K562 (cell line): ENCODE data around the gene TFAM. TPM values are rescaled to one million over a fixed set of nuclear protein-coding genes. Genes with fewer than 3 reads are reported as not detected.
A peak's percentile ranks its signal among the peaks of the same experiment; 100 is the strongest.

Source experiments
- ATAC-seq: fragments of 200-7000 bp; cut with Tn5 transposase; 3 replicates; pipeline ENCODE4 v1.9.1; 2020; ENCODE audit warnings: moderate library complexity
- BruUV-seq: library from RNA; stranded (reverse); fragments of 400-500 nt; replicated peaks from 2 replicates; lab custom pipeline; 2021; lab: Mats Ljungman, UMichigan
- CTCF ChIA-PET: fragments of 300-600 bp; formaldehyde crosslinking; extraction: SDS; loops from one replicate; lab custom pipeline; 2021; ENCODE audit warnings: low intra/inter-chr PET ratio; lab: Yijun Ruan, JAX
- POLR2A ChIA-PET: fragments of 300-600, 350-650 bp; sonication (Branson Sonifier 250); formaldehyde crosslinking; extraction: SDS; loops from one replicate; lab custom pipeline; 2021; ENCODE audit warnings: antibody characterized with exemption, inconsistent platforms; lab: Yijun Ruan, JAX
- DNase-seq, 4 experiments: peaks; one replicate each; pipeline versions ENCODE4 v3.0.0 to v3.0.0-alpha.2; 2011 to 2018; ENCODE audit warnings: low spot score in 3 of 4, mixed read lengths in 3 of 4; ENCODE audit errors: extremely low read depth in 1 of 4
- FAIRE-seq: peaks from 2 replicates; lab custom pipeline; 2011; peaks lifted over from hg19 to GRCh38; lab: Jason Lieb, UNC
- H2AFZ ChIP-seq: 2 replicates; pipeline ENCODE4 v1.6.0; 2011; ENCODE audit warnings: low read depth, low read length, control low read depth, inconsistent platforms
- H3K27ac ChIP-seq: fragments of 200-600 bp; 3 replicates; pipeline ENCODE4 v1.8.0; 2011; ENCODE audit warnings: low read depth, mild to moderate bottlenecking, control low read depth, inconsistent platforms, low read length, moderate library complexity, mixed read lengths; ENCODE audit errors: extremely low read depth
- H3K27me3 ChIP-seq, 2 experiments: fragments of 300-600 bp in 1 of 2; 2 replicates in 1 of 2; 3 replicates in 1 of 2; pipeline versions ENCODE4 v1.6.0 to v1.8.0; 2011; ENCODE audit warnings: inconsistent platforms in 2 of 2, low read length in 2 of 2, mild to moderate bottlenecking in 1 of 2, mixed read lengths in 1 of 2, moderate library complexity in 1 of 2; ENCODE audit not compliant: control insufficient read depth in 2 of 2, insufficient read depth in 2 of 2
- H3K36me3 ChIP-seq: fragments of 300-600 bp; 3 replicates; pipeline ENCODE4 v1.8.0; 2011; ENCODE audit warnings: mild to moderate bottlenecking, low read length, inconsistent platforms; ENCODE audit not compliant: control insufficient read depth, insufficient read depth
- H3K4me1 ChIP-seq, 2 experiments: fragments of 200-600 bp in 1 of 2; replicated peaks in 1 of 2; 2 replicates in 1 of 2; 3 replicates in 1 of 2; pipeline versions ENCODE4 v1.5.1 to v1.8.0; 2011; ENCODE audit warnings: inconsistent platforms in 2 of 2, low read length in 2 of 2, mild to moderate bottlenecking in 1 of 2, mixed read lengths in 1 of 2, moderate library complexity in 1 of 2; ENCODE audit not compliant: control insufficient read depth in 2 of 2, insufficient read depth in 2 of 2
- H3K4me2 ChIP-seq: 2 replicates; pipeline ENCODE4 v1.6.1; 2011; ENCODE audit warnings: low read length, control low read depth, inconsistent platforms, mixed read lengths; ENCODE audit not compliant: insufficient read depth
- H3K4me3 ChIP-seq: fragments of 200-600 bp; sonication (generic), shearing (Covaris generic); 2 replicates; pipeline ENCODE4 v1.5.1; 2016; ENCODE audit warnings: control low read depth, inconsistent platforms
- H3K79me2 ChIP-seq: fragments of 200-600 bp; 3 replicates; pipeline ENCODE4 v1.8.0; 2011; ENCODE audit warnings: low read length, inconsistent platforms; ENCODE audit not compliant: control insufficient read depth, insufficient read depth
- H3K9ac ChIP-seq, 2 experiments: 2 replicates each; pipeline versions ENCODE4 v1.6.0 to v1.6.1; 2011; ENCODE audit warnings: low read depth in 2 of 2, low read length in 2 of 2, control low read depth in 1 of 2, inconsistent platforms in 1 of 2, mild to moderate bottlenecking in 1 of 2, mixed read lengths in 1 of 2; ENCODE audit not compliant: insufficient read depth in 1 of 2
- H3K9me1 ChIP-seq: one replicate; pipeline ENCODE4 v1.6.0; 2011; ENCODE audit warnings: inconsistent platforms, mild to moderate bottlenecking, low read length, moderate library complexity; ENCODE audit not compliant: control insufficient read depth, insufficient read depth
- H3K9me3 ChIP-seq: replicated peaks from 2 replicates; pipeline ENCODE4 v1.5.1; 2011; ENCODE audit warnings: low read depth, low read length, inconsistent platforms; ENCODE audit not compliant: control insufficient read depth, insufficient read depth
- H4K20me1 ChIP-seq: replicated peaks from 2 replicates; pipeline ENCODE4 v1.6.1; 2011; ENCODE audit warnings: low read length, inconsistent platforms, mixed read lengths; ENCODE audit not compliant: control insufficient read depth, insufficient read depth
- ARID2 ChIP-seq: fragments of 450-650 bp; IDR thresholded peaks from 2 replicates; pipeline ENCODE4 v1.6.1; 2017; ENCODE audit warnings: antibody characterized with exemption, mild to moderate bottlenecking
- EP300 ChIP-seq: IDR thresholded peaks from 2 replicates; pipeline ENCODE4 v1.6.1; 2012; ENCODE audit warnings: low read length, improper control_type of control experiment
- ETV5 ChIP-seq: sonication (generic); formaldehyde crosslinking; IDR thresholded peaks from 2 replicates; pipeline ENCODE4 v1.4.0; 2020; ENCODE audit warnings: low read depth, mild to moderate bottlenecking, missing genetic modification reagents
- FOSL1 ChIP-seq: fragments of 200-800 bp; sonication (Bioruptor generic); conservative IDR thresholded peaks from 2 replicates; pipeline ENCODE4 v1.6.1; 2016; ENCODE audit warnings: missing genetic modification characterization, missing compliant biosample characterization
- NR2F6 ChIP-seq: fragments of 450-650 bp; formaldehyde crosslinking; IDR thresholded peaks from 2 replicates; pipeline ENCODE4 v1.4.0; 2020; ENCODE audit warnings: mild to moderate bottlenecking
- WGBS: fragments of 100-300 bp; shearing (Covaris generic); methylation state at CpG from one replicate; pipeline ENCODE4 v1.1.6; 2016; ENCODE audit warnings: low coverage, mixed read lengths; ENCODE audit not compliant: insufficient coverage; ENCODE audit errors: missing lambda C conversion rate; 5-methylcytosine and 5-hydroxymethylcytosine counted together
- in situ Hi-C: fragments of 300-500 bp; cut with MboI; formaldehyde crosslinking; loops from 4 replicates; pipeline ENCODE4 v1.15.0; 2018; ENCODE audit warnings: inconsistent platforms, mixed read lengths
- intact Hi-C: fragments of 100-400 bp; cut with micrococcal nuclease; formaldehyde crosslinking; loops from 2 replicates; pipeline ENCODE4 v1.14.2; 2022
- polyA plus RNA-seq, 8 experiments: library from polyadenylated mRNA; depleted of rRNA in 4 of 8; stranded (reverse) in 5 of 8; unstranded in 3 of 8; fragments of >200 nt; fragmentation: Nextera tagmentation in 2 of 8; fragmentation: Illumina TruSeq in 1 of 8; extraction: Ambion mirVana in 2 of 8; extraction: Trizol in 1 of 8; gene quantifications; 2 replicates each; pipeline versions ENCODE4 v1.2.1 to v1.2.3, GENCODE V29; 2011 to 2014; ENCODE audit warnings: inconsistent platforms in 1 of 8, missing spikeins in 1 of 8
- total RNA-seq, 7 experiments: library from RNA; depleted of rRNA in 6 of 7; stranded (reverse); fragments of >200 nt in 6 of 7; fragmentation: Illumina TruSeq in 2 of 7; extraction: Trizol in 2 of 7; gene quantifications; 2 replicates each; pipeline versions ENCODE4 v1.2.1 to v1.2.3, GENCODE V29; 2011 to 2021; ENCODE audit warnings: low replicate concordance in 1 of 7
- TF ChIP-seq, protein P1 (sequence below): sonication (generic); formaldehyde crosslinking; IDR thresholded peaks from 2 replicates; pipeline ENCODE4 v1.8.1; 2023; ENCODE audit warnings: mild to moderate bottlenecking, missing genetic modification reagents

The TFAM gene
- total and polyA plus RNA-seq, 9 of the 15 experiments (the other 6 are each of a cell fraction or from before 2014, with no cell fraction given), result 74.3 to 227 (median 155) TPM

DNA sequence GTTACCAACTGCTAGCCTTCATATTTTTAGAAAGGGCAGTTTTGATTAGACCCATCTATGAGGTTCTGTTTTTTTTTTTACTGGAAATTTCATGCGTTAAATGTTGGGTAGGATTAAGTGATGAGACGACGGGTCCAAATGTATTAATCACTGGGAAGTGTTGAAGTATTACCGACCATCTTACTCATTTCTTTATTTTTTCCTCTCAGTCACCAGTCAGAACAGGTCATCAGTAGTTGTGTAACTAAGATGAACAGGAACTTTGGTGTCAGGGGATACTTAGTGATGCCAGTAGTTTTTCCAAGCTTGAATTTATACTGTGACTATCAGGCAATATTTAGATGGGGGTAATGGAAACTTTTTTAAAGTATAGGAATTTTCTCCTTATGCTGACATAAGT lies 14.2 kb downstream of the TFAM start (continued):
- no peak for TF ChIP-seq EP300
- TF ChIP-seq ETV5 (CRISPR knock-in tag), result no peak
- TF ChIP-seq, all 486 proteins: peak for 0

DNA sequence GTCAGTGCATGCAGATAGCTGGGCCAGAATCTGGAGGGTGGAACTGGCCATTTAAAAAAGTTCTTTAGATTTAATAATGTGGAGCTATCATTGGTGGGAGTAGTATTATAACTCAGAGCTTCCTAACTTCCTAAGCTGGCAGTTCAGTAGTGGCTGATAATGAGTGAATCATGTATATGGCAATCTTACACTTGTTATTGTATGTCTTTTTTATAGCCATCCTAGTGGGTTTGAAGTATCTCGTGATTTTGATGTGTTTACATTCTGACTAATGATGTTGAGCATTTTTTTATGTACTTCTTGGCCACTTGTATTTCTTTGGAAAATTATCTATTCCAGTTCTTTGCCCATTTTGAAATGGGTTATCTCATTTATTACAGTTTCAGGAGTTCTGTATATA lies 15.4 kb downstream of the TFAM start:
- no peaks in the 10 kb centered on the region for H3K27me3 ChIP-seq

More for the DNA sequence above, 15.4 kb downstream of the TFAM start:
- CTCF ChIA-PET, result no interaction called here
- H3K9ac ChIP-seq, result no peak overlapping the region
- POLR2A ChIA-PET, result interaction anchor here (0.6 kb wide), 1 partner anchor 9 kb away, joined by 4 read pairs; no protein-coding TSS in a partner anchor
- no peak overlapping the region for H3K27ac ChIP-seq
- 67% methylated on average over 1 of the region's 1 CpG for WGBS
- no peaks in the 10 kb centered on the region for H3K9me1 ChIP-seq
- in situ Hi-C loops (no loop called here), intact Hi-C loops (no loop called here)
- H3K4me3 ChIP-seq, result no peak overlapping the region
- no TSS peak for BruUV-seq
- peaks cover 32% of the 10 kb centered on the region; the same call in 2 of the 3 replicates for H3K36me3 ChIP-seq
- no peak for ATAC-seq
- H2AFZ ChIP-seq, result no peak overlapping the region
- no peaks in the 10 kb centered on the region for H4K20me1 ChIP-seq
- no peak for TF ChIP-seq FOSL1 (tag)
- no peak for TF ChIP-seq NR2F6
- TF ChIP-seq, protein P1, sequence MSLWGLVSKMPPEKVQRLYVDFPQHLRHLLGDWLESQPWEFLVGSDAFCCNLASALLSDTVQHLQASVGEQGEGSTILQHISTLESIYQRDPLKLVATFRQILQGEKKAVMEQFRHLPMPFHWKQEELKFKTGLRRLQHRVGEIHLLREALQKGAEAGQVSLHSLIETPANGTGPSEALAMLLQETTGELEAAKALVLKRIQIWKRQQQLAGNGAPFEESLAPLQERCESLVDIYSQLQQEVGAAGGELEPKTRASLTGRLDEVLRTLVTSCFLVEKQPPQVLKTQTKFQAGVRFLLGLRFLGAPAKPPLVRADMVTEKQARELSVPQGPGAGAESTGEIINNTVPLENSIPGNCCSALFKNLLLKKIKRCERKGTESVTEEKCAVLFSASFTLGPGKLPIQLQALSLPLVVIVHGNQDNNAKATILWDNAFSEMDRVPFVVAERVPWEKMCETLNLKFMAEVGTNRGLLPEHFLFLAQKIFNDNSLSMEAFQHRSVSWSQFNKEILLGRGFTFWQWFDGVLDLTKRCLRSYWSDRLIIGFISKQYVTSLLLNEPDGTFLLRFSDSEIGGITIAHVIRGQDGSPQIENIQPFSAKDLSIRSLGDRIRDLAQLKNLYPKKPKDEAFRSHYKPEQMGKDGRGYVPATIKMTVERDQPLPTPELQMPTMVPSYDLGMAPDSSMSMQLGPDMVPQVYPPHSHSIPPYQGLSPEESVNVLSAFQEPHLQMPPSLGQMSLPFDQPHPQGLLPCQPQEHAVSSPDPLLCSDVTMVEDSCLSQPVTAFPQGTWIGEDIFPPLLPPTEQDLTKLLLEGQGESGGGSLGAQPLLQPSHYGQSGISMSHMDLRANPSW (CRISPR knock-in tag), result no peak
- no peak for TF ChIP-seq ARID2
- DNase-seq, result no peak
- H3K4me2 ChIP-seq, result no peak overlapping the region
- FAIRE-seq, result peak; percentile 35
- H3K9me3 ChIP-seq, result no peaks in the 10 kb centered on the region
- no peaks in the 10 kb centered on the region for H3K79me2 ChIP-seq
- H3K4me1 ChIP-seq, result no peaks in the 10 kb centered on the region
